Endothelial cell of umbilical vein (primary cell): ENCODE measurements around the gene TMPRSS15. TPM values are rescaled to one million over a fixed set of nuclear protein-coding genes. Genes with fewer than 3 reads are reported as not detected.

Source experiments
- BruUV-seq: library from RNA; stranded (reverse); fragments of 400-500 nt; replicated peaks from 2 replicates; lab custom pipeline; 2021; lab: Mats Ljungman, UMichigan
- CTCF ChIA-PET: fragments of 300-600, 350-600 bp; sonication (Branson Sonifier 250); formaldehyde crosslinking; loops from one replicate; lab custom pipeline; 2021; ENCODE audit warnings: antibody characterized with exemption, inconsistent platforms; lab: Charles Lee
- POLR2A ChIA-PET: fragments of 300-600, 350-600 bp; sonication (Branson Sonifier 250); formaldehyde crosslinking; loops from one replicate; lab custom pipeline; 2021; ENCODE audit warnings: antibody characterized with exemption, inconsistent platforms; lab: Charles Lee
- DNase-seq: peaks from one replicate; pipeline ENCODE4 v3.0.0-alpha.2; 2011; ENCODE audit warnings: low read depth, low spot score
- FAIRE-seq: peaks from 2 replicates; lab custom pipeline; 2011; peaks lifted over from hg19 to GRCh38; lab: Jason Lieb, UNC
- H2AFZ ChIP-seq: 2 replicates; pipeline ENCODE4 v1.6.0; 2012; ENCODE audit warnings: low read depth, low read length, control low read depth, inconsistent platforms
- H3K27ac ChIP-seq: 2 replicates; pipeline ENCODE4 v1.5.1; 2011; ENCODE audit warnings: low read depth, mild to moderate bottlenecking, control low read depth, low read length, moderate library complexity; ENCODE audit not compliant: insufficient read depth
- H3K27me3 ChIP-seq, 2 experiments: 2 replicates each; pipeline versions ENCODE4 v1.6.0 to v1.6.1; 2011; ENCODE audit warnings: low read length in 2 of 2, mixed read lengths in 1 of 2; ENCODE audit not compliant: control insufficient read depth in 2 of 2, insufficient read depth in 2 of 2
- H3K36me3 ChIP-seq, 2 experiments: 2 replicates in 1 of 2; 3 replicates in 1 of 2; pipeline ENCODE4 v1.5.1; 2011; ENCODE audit warnings: low read length in 2 of 2, mild to moderate bottlenecking in 1 of 2, moderate library complexity in 1 of 2; ENCODE audit not compliant: control insufficient read depth in 2 of 2, insufficient read depth in 2 of 2; ENCODE audit errors: extremely low read depth in 1 of 2
- H3K4me1 ChIP-seq: 3 replicates; pipeline ENCODE4 v1.5.1; 2011; ENCODE audit warnings: mild to moderate bottlenecking, low read length; ENCODE audit not compliant: control insufficient read depth, insufficient read depth; ENCODE audit errors: extremely low read depth
- H3K4me2 ChIP-seq: 2 replicates; pipeline ENCODE4 v1.6.1; 2011; ENCODE audit warnings: low read length, control low read depth, mixed read lengths; ENCODE audit not compliant: insufficient read depth
- H3K4me3 ChIP-seq, 3 experiments: fragments of 200-600 bp in 1 of 3; sonication (generic), shearing (Covaris generic) in 1 of 3; replicated peaks in 1 of 3; 2 replicates each; pipeline ENCODE4 v1.5.1; 2011 to 2016; ENCODE audit warnings: control low read depth in 3 of 3, low read length in 3 of 3, mild to moderate bottlenecking in 2 of 3, inconsistent platforms in 1 of 3, low read depth in 1 of 3, moderate library complexity in 1 of 3; ENCODE audit not compliant: insufficient read depth in 1 of 3
- H3K79me2 ChIP-seq: 2 replicates; pipeline ENCODE4 v1.6.0; 2012; ENCODE audit warnings: low read length, inconsistent platforms; ENCODE audit not compliant: control insufficient read depth, insufficient read depth
- H3K9ac ChIP-seq: replicated peaks from 2 replicates; pipeline ENCODE3; 2011; ENCODE audit warnings: low read length, control low read depth; ENCODE audit not compliant: insufficient read depth; ENCODE audit errors: extremely low read depth
- H3K9me1 ChIP-seq: replicated peaks from 3 replicates; pipeline ENCODE4 v1.6.0; 2011; ENCODE audit warnings: mild to moderate bottlenecking, low read length; ENCODE audit not compliant: control insufficient read depth, insufficient read depth; ENCODE audit errors: extremely low read depth
- H3K9me3 ChIP-seq: replicated peaks from 2 replicates; pipeline ENCODE4 v1.5.1; 2012; ENCODE audit warnings: low read length, inconsistent platforms; ENCODE audit not compliant: control insufficient read depth, insufficient read depth
- H4K20me1 ChIP-seq: replicated peaks from 2 replicates; pipeline ENCODE3; 2011; ENCODE audit warnings: mild to moderate bottlenecking, low read length; ENCODE audit not compliant: control insufficient read depth, insufficient read depth; ENCODE audit errors: extremely low read depth
- CTCF ChIP-seq, 2 donors: IDR thresholded peaks; 1 replicate in 1 of 2; 2 replicates in 1 of 2; pipeline ENCODE4 v1.5.1; 2011; ENCODE audit warnings: low read length in 2 of 2, mild to moderate bottlenecking in 2 of 2, moderate library complexity in 2 of 2, control low read depth in 1 of 2, inconsistent platforms in 1 of 2, low read depth in 1 of 2; ENCODE audit not compliant: insufficient read depth in 1 of 2; ENCODE audit errors: extremely low read depth in 1 of 2
- EZH2 ChIP-seq: IDR thresholded peaks from 2 replicates; pipeline ENCODE4 v1.6.1; 2012; ENCODE audit warnings: borderline replicate concordance, low read depth, mild to moderate bottlenecking, moderate library complexity, low read length, inconsistent platforms; ENCODE audit not compliant: severe bottlenecking
- FOS ChIP-seq: IDR thresholded peaks from 2 replicates; pipeline ENCODE4 v1.6.1; 2011; ENCODE audit warnings: mild to moderate bottlenecking, low read length, moderate library complexity, borderline replicate concordance; ENCODE audit not compliant: insufficient read depth
- GATA2 ChIP-seq: IDR thresholded peaks from 2 replicates; pipeline ENCODE4 v1.7.0; 2011; ENCODE audit warnings: low read depth, mild to moderate bottlenecking, moderate library complexity, mixed read lengths, low read length; ENCODE audit not compliant: insufficient read length, insufficient read depth
- JUN ChIP-seq: IDR thresholded peaks from 2 replicates; pipeline ENCODE4 v1.6.1; 2011; ENCODE audit warnings: borderline replicate concordance, low read depth; ENCODE audit not compliant: insufficient read length, insufficient read depth
- MAX ChIP-seq: IDR thresholded peaks from 2 replicates; pipeline ENCODE4 v1.6.1; 2011; ENCODE audit not compliant: insufficient read depth, insufficient read length
- MYC ChIP-seq: IDR thresholded peaks from one replicate; pipeline ENCODE4 v1.6.1; 2011; ENCODE audit warnings: mild to moderate bottlenecking, low read depth, low read length
- POLR2A ChIP-seq: IDR thresholded peaks from 2 replicates; pipeline ENCODE4 v1.6.1; 2012; ENCODE audit warnings: low read depth, mild to moderate bottlenecking, control low read depth, low read length
- POLR2AphosphoS5 ChIP-seq: IDR thresholded peaks from 2 replicates; pipeline ENCODE4 v1.6.1; 2012; ENCODE audit warnings: low read depth, mild to moderate bottlenecking, control low read depth, low read length, moderate library complexity; ENCODE audit not compliant: insufficient read depth
- dilution Hi-C: fragments of 300-500 bp; cut with MboI; formaldehyde crosslinking; loops from one replicate; pipeline ENCODE4 v1.15.0; 2019; ENCODE audit warnings: low sequenced_read_pairs; ENCODE audit not compliant: extremely low pct_ligation_motif_present
- intact Hi-C: fragments of 100-400 bp; cut with micrococcal nuclease; formaldehyde crosslinking; loops from one replicate; pipeline ENCODE4 v1.10.0; 2022
- polyA plus RNA-seq, 4 experiments: library from polyadenylated mRNA; depleted of rRNA in 3 of 4; stranded (reverse) in 3 of 4; unstranded in 1 of 4; fragments of >200 nt; gene quantifications; 2 replicates each; pipeline versions ENCODE4 v1.2.1 to v1.2.3, GENCODE V29; 2011 to 2012; ENCODE audit warnings: missing spikeins in 1 of 4
- total RNA-seq: library from RNA; stranded (reverse); gene quantifications from 2 replicates; pipeline ENCODE4 v1.2.3, GENCODE V29; 2021

TMPRSS15 gene
- total and polyA plus RNA-seq, 2 donors (not counting 3 experiments of a cell fraction or from before 2014, with no cell fraction given), result not detected

- Histone ChIP-seq H3K27ac (no peak overlapping the region), H3K9me3 (no peaks in the 10 kb centered on the region), H3K4me3 (no peak overlapping the region), H3K79me2 (no peaks in the 10 kb centered on the region), H3K4me1 (no peaks in the 10 kb centered on the region), H3K36me3 (no peaks in the 10 kb centered on the region), H3K27me3 (no peaks in the 10 kb centered on the region), H3K9me1 (no peaks in the 10 kb centered on the region), H3K4me2 (no peak overlapping the region), H4K20me1 (no peaks in the 10 kb centered on the region), H3K9ac (no peak overlapping the region), H2AFZ (no peak overlapping the region)
- no peak for TF ChIP-seq POLR2A
- no peak for TF ChIP-seq JUN
- TF ChIP-seq EZH2, result no peak
- TF ChIP-seq FOS, result no peak
- TF ChIP-seq GATA2, result no peak
- no peak for TF ChIP-seq MAX
- no peak for TF ChIP-seq POLR2AphosphoS5
- TF ChIP-seq CTCF (IDR thresholded peaks at IDR 0.05; ENCODE audit: extremely low read depth in 1 of 2, insufficient read depth in 1 of 2, low read depth in 1 of 2, low read length in 2 of 2), result no peak
- TF ChIP-seq MYC, result no peak
- BruUV-seq, result no TSS peak
- FAIRE-seq, result no peak
- dilution Hi-C loops, result no loop called here
- DNase-seq, result no peak
- ChIA-PET POLR2A (no interaction called here), CTCF (no interaction called here)
- intact Hi-C loops, result no loop called here
Measured at GRCh38 chr21:18424276-18424675, 20.7 kb upstream of the TMPRSS15 start.
